Measurements from ENCODE around the gene LAX1. TPM values are rescaled to one million over a fixed set of nuclear protein-coding genes. Genes with fewer than 3 reads are reported as not detected.
"Not testable (repeated sequence)": the region's sequence is repeated elsewhere in the genome, so short reads cannot be mapped to it uniquely, and the experiment has no call there.

The LAX1 gene
- total RNA-seq, 4 donors from 2014 or later, result 0.17 to 0.79 (median 0.48) TPM

- no peak overlapping the region for H3K4me3 ChIP-seq (ENCODE audit: low read depth, poor library complexity, severe bottlenecking)
- no peak for DNase-seq (ENCODE audit: low spot score in 2 of 2)
- no peak for TF ChIP-seq POLR2A (IDR thresholded peaks at IDR 0.05)
- TF ChIP-seq CTCF (IDR thresholded peaks at IDR 0.05), result no peak
- intact Hi-C loops (cut with DNase I; ENCODE audit: low total_unique reads), result no loop called here
- WGBS, 2 donors, result 75 to 81% methylated on average over 7 of the region's 7 CpGs
Observed at GRCh38 chr1:203733009-203733863, 31.7 kb upstream of the LAX1 start.

GRCh38 chr1:203742436-203742835 lies 22.5 kb upstream of the LAX1 start:
- WGBS, 2 donors, result 56 to 63% methylated on average over 3 of the region's 3 CpGs
- no peak for TF ChIP-seq POLR2A (IDR thresholded peaks at IDR 0.05)
- H3K4me3 ChIP-seq (ENCODE audit: low read depth, poor library complexity, severe bottlenecking), result no peak overlapping the region
- intact Hi-C loops (cut with DNase I; ENCODE audit: low total_unique reads), result no loop called here
- no peak for DNase-seq (ENCODE audit: low spot score in 2 of 2)

- DNase-seq (ENCODE audit: low spot score in 2 of 2), result no peak
- WGBS, 2 donors, result 35 to 36% methylated on average over 5 of the region's 5 CpGs
- intact Hi-C loops (cut with DNase I; ENCODE audit: low total_unique reads), result no loop called here
- TF ChIP-seq CTCF (IDR thresholded peaks at IDR 0.05) (no peak), POLR2A (IDR thresholded peaks at IDR 0.05) (no peak)
- no peak overlapping the region for H3K4me3 ChIP-seq (ENCODE audit: low read depth, poor library complexity, severe bottlenecking)
Observed at GRCh38 chr1:203743091-203743571, 21.9 kb upstream of the LAX1 start.

GRCh38 chr1:203744075-203744972 lies 20.7 kb upstream of the LAX1 start:
- 21 to 29% methylated on average over 10 of the region's 10 CpGs for WGBS, 2 donors
- H3K4me3 ChIP-seq (ENCODE audit: low read depth, poor library complexity, severe bottlenecking), result no peak overlapping the region
- intact Hi-C loops (cut with DNase I; ENCODE audit: low total_unique reads), result no loop called here
- TF ChIP-seq CTCF (IDR thresholded peaks at IDR 0.05) (no peak), POLR2A (IDR thresholded peaks at IDR 0.05) (no peak)
- DNase-seq (ENCODE audit: low spot score in 2 of 2), result peak; percentile 72 to 92

GRCh38 chr1:203746281-203746680 lies 18.7 kb upstream of the LAX1 start:
- DNase-seq (ENCODE audit: low spot score in 2 of 2), result no peak
- WGBS, 2 donors, result 90 to 95% methylated on average over 6 of the region's 6 CpGs
- H3K4me3 ChIP-seq (ENCODE audit: low read depth, poor library complexity, severe bottlenecking), result no peak overlapping the region
- intact Hi-C loops (cut with DNase I; ENCODE audit: low total_unique reads), result no loop called here
- TF ChIP-seq CTCF (IDR thresholded peaks at IDR 0.05) (no peak), POLR2A (IDR thresholded peaks at IDR 0.05) (no peak)

- intact Hi-C loops (cut with DNase I; ENCODE audit: low total_unique reads), result no loop called here
- TF ChIP-seq POLR2A (IDR thresholded peaks at IDR 0.05) (no peak), CTCF (IDR thresholded peaks at IDR 0.05) (no peak)
- no peak overlapping the region for H3K4me3 ChIP-seq (ENCODE audit: low read depth, poor library complexity, severe bottlenecking)
- WGBS, 2 donors, result 49 to 51% methylated on average over 3 of the region's 3 CpGs
- DNase-seq (ENCODE audit: low spot score in 2 of 2), result no peak
Observed at GRCh38 chr1:203751051-203751450, 13.9 kb upstream of the LAX1 start.

- WGBS, 2 donors, result 79 to 82% methylated on average over 5 of the region's 5 CpGs
- intact Hi-C loops (cut with DNase I; ENCODE audit: low total_unique reads); H3K4me3 ChIP-seq (ENCODE audit: low read depth, poor library complexity, severe bottlenecking); DNase-seq (ENCODE audit: low spot score in 2 of 2): not testable (repeated sequence)
Observed at GRCh38 chr1:203751618-203752361, 13.2 kb upstream of the LAX1 start.
